ENCODE results near the gene CALML4. TPM values are rescaled to one million over a fixed set of nuclear protein-coding genes. Genes with fewer than 3 reads are reported as not detected.
"Not testable (repeated sequence)": the region's sequence is repeated elsewhere in the genome, so short reads cannot be mapped to it uniquely, and the experiment has no call there.

Gene CALML4
- 6.1 TPM for total RNA-seq

GRCh38 chr15:68204776-68205557, at the start of gene CALML4:
CALML4 (minus strand) TSS chr15:68205332; CDS start chr15:68205247, 85 bp downstream.
- peak; percentile 55 for DNase-seq

GRCh38 chr15:68252925-68253534, 47.9 kb upstream of the CALML4 start:
- DNase-seq, result peak; percentile 64

- DNase-seq, result no peak
Observed at GRCh38 chr15:68249058-68249713, 44.1 kb upstream of the CALML4 start.

- no peak for DNase-seq
Observed at GRCh38 chr15:68244235-68244634, 39.1 kb upstream of the CALML4 start.

- no peak for DNase-seq
Observed at GRCh38 chr15:68241088-68241935, 36.2 kb upstream of the CALML4 start.

GRCh38 chr15:68239025-68239424, 33.9 kb upstream of the CALML4 start:
- DNase-seq, result no peak

GRCh38 chr15:68235022-68235421, 29.9 kb upstream of the CALML4 start:
- DNase-seq, result no peak

GRCh38 chr15:68234520-68234919, 29.4 kb upstream of the CALML4 start:
- not testable (repeated sequence) for DNase-seq

GRCh38 chr15:68234060-68234459, 28.9 kb upstream of the CALML4 start:
- DNase-seq, result no peak

GRCh38 chr15:68232937-68233336, 27.8 kb upstream of the CALML4 start:
- no peak for DNase-seq

GRCh38 chr15:68232449-68232848, 27.3 kb upstream of the CALML4 start:
- DNase-seq, result no peak

GRCh38 chr15:68231102-68231818, 26.1 kb upstream of the CALML4 start:
- no peak for DNase-seq

- DNase-seq, result no peak
Observed at GRCh38 chr15:68230157-68231100, 25.3 kb upstream of the CALML4 start.

GRCh38 chr15:68229386-68230156, 24.4 kb upstream of the CALML4 start, which contains the start of gene CLN6:
CLN6 (minus strand) TSS chr15:68229728; CDS start chr15:68229584, 144 bp downstream.
- DNase-seq, result peak; percentile 77

- DNase-seq, result no peak
Observed at GRCh38 chr15:68228971-68229385, 23.8 kb upstream of the CALML4 start.

- no peak for DNase-seq
Observed at GRCh38 chr15:68228143-68228970, 23.2 kb upstream of the CALML4 start.

- no peak for DNase-seq
Observed at GRCh38 chr15:68227643-68228142, 22.6 kb upstream of the CALML4 start.

- DNase-seq, result not testable (repeated sequence)
Observed at GRCh38 chr15:68225442-68225841, 20.3 kb upstream of the CALML4 start.

Data from skin of body (tissue), 2 donors.